CD4-positive, alpha-beta memory T cell (primary cell): ENCODE data around the gene ARHGEF26. TPM values are rescaled to one million over a fixed set of nuclear protein-coding genes. Genes with fewer than 3 reads are reported as not detected.

ENCODE experiments used
- CTCF ChIA-PET: fragments of 350-600 bp; sonication (Branson Sonifier 250); formaldehyde crosslinking; loops from one replicate; lab custom pipeline; 2021; ENCODE audit warnings: inconsistent platforms; ENCODE audit not compliant: partially characterized antibody; lab: Charles Lee
- POLR2A ChIA-PET: fragments of 350-600 bp; sonication (Branson Sonifier 250); formaldehyde crosslinking; loops from one replicate; lab custom pipeline; 2021; ENCODE audit not compliant: partially characterized antibody; lab: Charles Lee
- DNase-seq, 5 donors: peaks; one replicate each; pipeline versions ENCODE4 v3.0.0 to v3.0.0-alpha.2; 2020 to 2022; ENCODE audit warnings: mixed read lengths in 1 of 5
- H3K27ac ChIP-seq: one replicate; pipeline ENCODE4 v1.7.0; 2013; ENCODE audit warnings: low read depth, low read length
- H3K27me3 ChIP-seq: 2 replicates; pipeline ENCODE4 v1.7.0; 2013; ENCODE audit warnings: mild to moderate bottlenecking, low read length, moderate library complexity; ENCODE audit not compliant: insufficient read depth
- H3K36me3 ChIP-seq: 2 replicates; pipeline ENCODE4 v1.7.0; 2013; ENCODE audit warnings: mild to moderate bottlenecking, low read length, moderate library complexity; ENCODE audit not compliant: insufficient read depth
- H3K4me1 ChIP-seq: 2 replicates; pipeline ENCODE4 v1.7.0; 2013; ENCODE audit warnings: mild to moderate bottlenecking, low read length, moderate library complexity; ENCODE audit not compliant: insufficient read depth
- H3K4me3 ChIP-seq, 2 donors: one replicate each; pipeline ENCODE4 v1.7.0; 2013; ENCODE audit warnings: low read length in 2 of 2, mild to moderate bottlenecking in 1 of 2
- H3K9me3 ChIP-seq, 2 donors: one replicate each; pipeline ENCODE4 v1.7.0; 2013; ENCODE audit warnings: low read length in 2 of 2, control low read depth in 1 of 2; ENCODE audit not compliant: control insufficient read depth in 1 of 2
- H3K27ac Mint-ChIP-seq, 7 donors: one replicate each; pipeline ENCODE4 v1.8.0; 2020 to 2021; ENCODE audit warnings: mixed read lengths in 7 of 7, mild to moderate bottlenecking in 6 of 7, inconsistent platforms in 3 of 7, moderate library complexity in 3 of 7
- H3K27me3 Mint-ChIP-seq, 2 donors: one replicate each; pipeline ENCODE4 v1.8.0; 2020 to 2021; ENCODE audit warnings: mixed read lengths in 2 of 2
- H3K36me3 Mint-ChIP-seq, 2 donors: one replicate each; pipeline ENCODE4 v1.8.0; 2020 to 2021; ENCODE audit warnings: mixed read lengths in 2 of 2, inconsistent platforms in 1 of 2, mild to moderate bottlenecking in 1 of 2
- H3K4me1 Mint-ChIP-seq, 4 donors: one replicate each; pipeline ENCODE4 v1.8.0; 2020 to 2021; ENCODE audit warnings: mixed read lengths in 4 of 4, mild to moderate bottlenecking in 1 of 4
- H3K4me3 Mint-ChIP-seq, 8 donors: one replicate each; pipeline ENCODE4 v1.8.0; 2020 to 2021; ENCODE audit warnings: mixed read lengths in 8 of 8, mild to moderate bottlenecking in 7 of 8, moderate library complexity in 6 of 8, inconsistent platforms in 3 of 8
- H3K9me3 Mint-ChIP-seq, 8 donors: one replicate each; pipeline ENCODE4 v1.8.0; 2020 to 2021; ENCODE audit warnings: mixed read lengths in 8 of 8, mild to moderate bottlenecking in 5 of 8, inconsistent platforms in 3 of 8, moderate library complexity in 1 of 8
- intact Hi-C: fragments of 100-400 bp; cut with micrococcal nuclease; formaldehyde crosslinking; loops from one replicate; pipeline ENCODE4 v1.15.1; 2023
- polyA plus RNA-seq, 2 donors: library from polyadenylated mRNA; unstranded; fragments of 300-500 nt; fragmentation: Illumina TruSeq; gene quantifications; one replicate each; pipeline ENCODE4 v1.2.3, GENCODE V29; 2021
- total RNA-seq, 2 experiments: library from RNA; stranded (reverse); gene quantifications; one replicate each; pipeline ENCODE4 v1.2.3, GENCODE V29; 2021

The ARHGEF26 gene
- total and polyA plus RNA-seq, 4 experiments from 2014 or later: 0.06 to 0.33 (median 0.16) TPM

GRCh38 chr3:154126651-154127050, 5.5 kb downstream of the ARHGEF26 start:
- Histone ChIP-seq H3K4me3 (no peak overlapping the region), H3K4me1 (peaks cover 10% of the 10 kb centered on the region), H3K9me3 (no peaks in the 10 kb centered on the region), H3K27ac (no peak overlapping the region), H3K36me3 (no peaks in the 10 kb centered on the region), H3K27me3 (no peaks in the 10 kb centered on the region)
- Mint-ChIP-seq H3K36me3 (no peaks in the 10 kb centered on the region), H3K4me3 (no peak overlapping the region), H3K9me3 (peaks cover 0 to 2% (median 0%) of the 10 kb centered on the region in 8 donors), H3K27me3 (peaks cover 23 to 25% of the 10 kb centered on the region in 2 donors), H3K4me1 (peaks cover 7 to 14% (median 11%) of the 10 kb centered on the region in 4 donors), H3K27ac (no peak overlapping the region)
- intact Hi-C loops: no loop called here
- DNase-seq: no peak
- CTCF ChIA-PET: interaction anchor here (1.2 kb wide), 1 partner anchor 11 kb away, joined by 3 read pairs; no protein-coding TSS in a partner anchor
- POLR2A ChIA-PET: no interaction called here

- Mint-ChIP-seq H3K4me1 (no peaks in the 10 kb centered on the region), H3K36me3 (no peaks in the 10 kb centered on the region), H3K4me3 (no peak overlapping the region), H3K27ac (no peak overlapping the region), H3K27me3 (peaks cover 10% of the 10 kb centered on the region in 2 donors), H3K9me3 (peaks cover 0 to 2% (median 0%) of the 10 kb centered on the region in 8 donors)
- H3K27ac ChIP-seq: no peak overlapping the region
- no peak overlapping the region for H3K4me3 ChIP-seq
- intact Hi-C loops: no loop called here
- H3K36me3 ChIP-seq: no peaks in the 10 kb centered on the region
- H3K27me3 ChIP-seq: no peaks in the 10 kb centered on the region
- POLR2A ChIA-PET: no interaction called here
- no peaks in the 10 kb centered on the region for H3K4me1 ChIP-seq
- CTCF ChIA-PET: no interaction called here
- DNase-seq: no peak
- no peaks in the 10 kb centered on the region for H3K9me3 ChIP-seq
Observed at GRCh38 chr3:154129625-154130024, 8.4 kb downstream of the ARHGEF26 start.

- Histone ChIP-seq H3K27ac (no peak overlapping the region), H3K4me1 (no peaks in the 10 kb centered on the region), H3K36me3 (no peaks in the 10 kb centered on the region), H3K27me3 (no peaks in the 10 kb centered on the region), H3K4me3 (no peak overlapping the region), H3K9me3 (no peaks in the 10 kb centered on the region)
- intact Hi-C loops: no loop called here
- H3K36me3 Mint-ChIP-seq: no peaks in the 10 kb centered on the region
- no peaks in the 10 kb centered on the region for H3K4me1 Mint-ChIP-seq
- H3K4me3 Mint-ChIP-seq: no peak overlapping the region
- POLR2A ChIA-PET: interaction anchor here (0.9 kb wide), 1 partner anchor 10 kb away, joined by 4 read pairs; the partner anchor contains the start of gene ARHGEF26
- no peak overlapping the region for H3K27ac Mint-ChIP-seq
- DNase-seq: no peak
- H3K27me3 Mint-ChIP-seq: peaks cover 8 to 10% of the 10 kb centered on the region in 2 donors
- H3K9me3 Mint-ChIP-seq: peaks cover 0 to 2% (median 0%) of the 10 kb centered on the region in 8 donors
- CTCF ChIA-PET: no interaction called here
Observed at GRCh38 chr3:154130540-154130939, 9.3 kb downstream of the ARHGEF26 start.

GRCh38 chr3:154131830-154132229, 10.6 kb downstream of the ARHGEF26 start:
- DNase-seq: no peak
- H3K27me3 Mint-ChIP-seq: peaks cover 2 to 5% of the 10 kb centered on the region in 2 donors
- peaks cover 0 to 2% (median 0%) of the 10 kb centered on the region in 8 donors for H3K9me3 Mint-ChIP-seq
- H3K36me3 Mint-ChIP-seq: no peaks in the 10 kb centered on the region
- CTCF ChIA-PET: no interaction called here
- Histone ChIP-seq H3K4me1 (no peaks in the 10 kb centered on the region), H3K4me3 (no peak overlapping the region), H3K36me3 (no peaks in the 10 kb centered on the region), H3K27me3 (no peaks in the 10 kb centered on the region), H3K9me3 (no peaks in the 10 kb centered on the region), H3K27ac (no peak overlapping the region)
- POLR2A ChIA-PET: no interaction called here
- intact Hi-C loops: no loop called here
- H3K27ac Mint-ChIP-seq: no peak overlapping the region
- H3K4me3 Mint-ChIP-seq: no peak overlapping the region
- H3K4me1 Mint-ChIP-seq: no peaks in the 10 kb centered on the region

GRCh38 chr3:154132777-154133375, 11.7 kb downstream of the ARHGEF26 start:
- Histone ChIP-seq H3K4me1 (no peaks in the 10 kb centered on the region), H3K36me3 (no peaks in the 10 kb centered on the region), H3K27me3 (no peaks in the 10 kb centered on the region), H3K4me3 (no peak overlapping the region), H3K9me3 (no peaks in the 10 kb centered on the region), H3K27ac (no peak overlapping the region)
- H3K27ac Mint-ChIP-seq: no peak overlapping the region
- H3K36me3 Mint-ChIP-seq: no peaks in the 10 kb centered on the region
- intact Hi-C loops: no loop called here
- CTCF ChIA-PET: no interaction called here
- H3K27me3 Mint-ChIP-seq: peaks cover 2 to 4% of the 10 kb centered on the region in 2 donors
- no peak for DNase-seq
- POLR2A ChIA-PET: no interaction called here
- no peaks in the 10 kb centered on the region for H3K4me1 Mint-ChIP-seq
- H3K4me3 Mint-ChIP-seq: no peak overlapping the region
- peaks cover 0 to 2% (median 0%) of the 10 kb centered on the region in 8 donors for H3K9me3 Mint-ChIP-seq

GRCh38 chr3:154135511-154136173, 14.5 kb downstream of the ARHGEF26 start:
- no peaks in the 10 kb centered on the region for H3K9me3 ChIP-seq
- H3K27me3 ChIP-seq: no peaks in the 10 kb centered on the region
- Mint-ChIP-seq H3K27ac (no peak overlapping the region), H3K9me3 (no peaks in the 10 kb centered on the region), H3K27me3 (peaks cover 3 to 5% of the 10 kb centered on the region in 2 donors), H3K4me3 (no peak overlapping the region), H3K4me1 (no peaks in the 10 kb centered on the region), H3K36me3 (no peaks in the 10 kb centered on the region)
- intact Hi-C loops: no loop called here
- no peak overlapping the region for H3K27ac ChIP-seq
- no peak overlapping the region for H3K4me3 ChIP-seq
- H3K36me3 ChIP-seq: no peaks in the 10 kb centered on the region
- H3K4me1 ChIP-seq: no peaks in the 10 kb centered on the region
- CTCF ChIA-PET: no interaction called here
- POLR2A ChIA-PET: no interaction called here
- DNase-seq: no peak

GRCh38 chr3:154137036-154137435, 15.8 kb downstream of the ARHGEF26 start:
- H3K9me3 Mint-ChIP-seq: no peaks in the 10 kb centered on the region
- H3K4me1 Mint-ChIP-seq: no peaks in the 10 kb centered on the region
- ChIA-PET POLR2A (no interaction called here), CTCF (interaction anchor here (0.7 to 1.5 kb wide), 2 partner anchors 10 to 145 kb away, joined by 3 to 4 read pairs; no protein-coding TSS in a partner anchor)
- no peak overlapping the region for H3K4me3 Mint-ChIP-seq
- H3K36me3 Mint-ChIP-seq: no peaks in the 10 kb centered on the region
- Histone ChIP-seq H3K9me3 (no peaks in the 10 kb centered on the region), H3K4me1 (no peaks in the 10 kb centered on the region), H3K27ac (no peak overlapping the region), H3K36me3 (no peaks in the 10 kb centered on the region), H3K4me3 (no peak overlapping the region), H3K27me3 (no peaks in the 10 kb centered on the region)
- peaks cover 5% of the 10 kb centered on the region in 2 donors for H3K27me3 Mint-ChIP-seq
- intact Hi-C loops: no loop called here
- no peak for DNase-seq
- no peak overlapping the region for H3K27ac Mint-ChIP-seq
